Measurements from ENCODE around the gene PCGF3.
"Not testable (repeated sequence)": the region's sequence is repeated elsewhere in the genome, so short reads cannot be mapped to it uniquely, and the experiment has no call there.

PCGF3 gene

GRCh38 chr4:726838-727237 is 21.2 kb downstream of the PCGF3 start:
- no peak for DNase-seq

- no peak for DNase-seq
These were observed 21.9 kb downstream of the PCGF3 start for GRCh38 chr4:727576-727975.

GRCh38 chr4:729336-730315 is 24.0 kb downstream of the PCGF3 start:
- DNase-seq = no peak

- DNase-seq = no peak
These were observed 24.9 kb downstream of the PCGF3 start for GRCh38 chr4:730511-730910.

- not testable (repeated sequence) for DNase-seq
These were observed 25.6 kb downstream of the PCGF3 start for GRCh38 chr4:730946-731904.

- DNase-seq = peak; percentile 13
These were observed 26.3 kb downstream of the PCGF3 start for GRCh38 chr4:731954-732353.

- no peak for DNase-seq
These were observed 26.9 kb downstream of the PCGF3 start for GRCh38 chr4:732486-732885.

- DNase-seq = no peak
These were observed 27.4 kb downstream of the PCGF3 start for GRCh38 chr4:732911-733630.

- DNase-seq = no peak
These were observed 28.0 kb downstream of the PCGF3 start for GRCh38 chr4:733631-733980.

- no peak for DNase-seq
These were observed 28.4 kb downstream of the PCGF3 start for GRCh38 chr4:734075-734474.

GRCh38 chr4:734951-735350 is 29.3 kb downstream of the PCGF3 start:
- DNase-seq = no peak

GRCh38 chr4:735583-735982 is 30.0 kb downstream of the PCGF3 start:
- DNase-seq = no peak

GRCh38 chr4:736561-736960 is 30.9 kb downstream of the PCGF3 start:
- not testable (repeated sequence) for DNase-seq

- DNase-seq = no peak
These were observed 33.2 kb downstream of the PCGF3 start for GRCh38 chr4:738781-739280.

GRCh38 chr4:739569-739968 is 33.9 kb downstream of the PCGF3 start:
- DNase-seq = no peak

- no peak for DNase-seq
These were observed 34.4 kb downstream of the PCGF3 start for GRCh38 chr4:740011-740410.

GRCh38 chr4:740656-741282 is 35.1 kb downstream of the PCGF3 start:
- no peak for DNase-seq

GRCh38 chr4:742096-742741 is 36.6 kb downstream of the PCGF3 start:
- DNase-seq = no peak

GRCh38 chr4:742742-743311 is 37.2 kb downstream of the PCGF3 start:
- DNase-seq = peak; percentile 62

GRCh38 chr4:743463-744211 is 38.0 kb downstream of the PCGF3 start:
- DNase-seq = no peak
